ENCODE data around the gene PCMTD2. TPM values are rescaled to one million over a fixed set of nuclear protein-coding genes. Genes with fewer than 3 reads are reported as not detected.

The PCMTD2 gene
- total RNA-seq, 2 experiments from 2014 or later: 47.0 to 51.7 TPM

- Histone ChIP-seq H3K79me2 (ENCODE audit: insufficient read depth, low read depth, low read length) (no peaks in the 10 kb centered on the region), H3K27ac (ENCODE audit: low read depth, low read length, poor library complexity, severe bottlenecking) (no peak overlapping the region), H3K4me1 (ENCODE audit: insufficient read depth, low read length, poor library complexity, severe bottlenecking) (no peaks in the 10 kb centered on the region), H4K20me1 (ENCODE audit: insufficient read depth, low read length) (no peaks in the 10 kb centered on the region), H2AFZ (ENCODE audit: low read length) (no peak overlapping the region), H3K9me3 (ENCODE audit: low read length) (no peaks in the 10 kb centered on the region), H3K9me2 (ENCODE audit: insufficient read depth, low read length) (no peaks in the 10 kb centered on the region), H3K36me3 (ENCODE audit: insufficient read depth, low read length) (no peaks in the 10 kb centered on the region), H3K4me2 (ENCODE audit: low read length) (no peak overlapping the region), H3K4me3 (ENCODE audit: low read depth, low read length, poor library complexity, severe bottlenecking) (no peak overlapping the region)
- intact Hi-C loops (cut with micrococcal nuclease; ENCODE audit: unreplicated experiment): no loop called here
- TF ChIP-seq EZH2phosphoT487 (IDR thresholded peaks at IDR 0.05; ENCODE audit: borderline replicate concordance, low read depth, low read length) (no peak), CTCF (conservative IDR thresholded peaks at IDR 0.05; ENCODE audit: low read length) (no peak)
- POLR2A ChIA-PET: no interaction called here
- CTCF ChIA-PET (ENCODE audit: unreplicated experiment): no interaction called here
- BruUV-seq (replicated peaks): no TSS peak
- no peak for DNase-seq (ENCODE audit: low spot score)
Observed at GRCh38 chr20:64230461-64231145, 24.9 kb upstream of the PCMTD2 start.

GRCh38 chr20:64231621-64232550 lies 23.7 kb upstream of the PCMTD2 start:
- no peaks in the 10 kb centered on the region for H3K9me2 ChIP-seq (ENCODE audit: insufficient read depth, low read length)
- H3K4me3 ChIP-seq (ENCODE audit: low read depth, low read length, poor library complexity, severe bottlenecking): no peak overlapping the region
- intact Hi-C loops (cut with micrococcal nuclease; ENCODE audit: unreplicated experiment): no loop called here
- CTCF ChIA-PET (ENCODE audit: unreplicated experiment): no interaction called here
- no peak overlapping the region for H2AFZ ChIP-seq (ENCODE audit: low read length)
- POLR2A ChIA-PET: no interaction called here
- no TSS peak for BruUV-seq (replicated peaks)
- no peaks in the 10 kb centered on the region for H3K4me1 ChIP-seq (ENCODE audit: insufficient read depth, low read length, poor library complexity, severe bottlenecking)
- DNase-seq (ENCODE audit: low spot score): no peak
- no peak overlapping the region for H3K4me2 ChIP-seq (ENCODE audit: low read length)
- H3K9me3 ChIP-seq (ENCODE audit: low read length): no peaks in the 10 kb centered on the region
- no peak overlapping the region for H3K27ac ChIP-seq (ENCODE audit: low read depth, low read length, poor library complexity, severe bottlenecking)
- no peaks in the 10 kb centered on the region for H3K79me2 ChIP-seq (ENCODE audit: insufficient read depth, low read depth, low read length)
- no peaks in the 10 kb centered on the region for H3K36me3 ChIP-seq (ENCODE audit: insufficient read depth, low read length)
- H4K20me1 ChIP-seq (ENCODE audit: insufficient read depth, low read length): no peaks in the 10 kb centered on the region
- TF ChIP-seq EZH2phosphoT487 (IDR thresholded peaks at IDR 0.05; ENCODE audit: borderline replicate concordance, low read depth, low read length) (no peak), CTCF (conservative IDR thresholded peaks at IDR 0.05; ENCODE audit: low read length) (no peak)

- BruUV-seq (replicated peaks): no TSS peak
- H3K4me3 ChIP-seq (ENCODE audit: low read depth, low read length, poor library complexity, severe bottlenecking): no peak overlapping the region
- ChIA-PET CTCF (ENCODE audit: unreplicated experiment) (no interaction called here), POLR2A (no interaction called here)
- no peaks in the 10 kb centered on the region for H3K9me2 ChIP-seq (ENCODE audit: insufficient read depth, low read length)
- no peaks in the 10 kb centered on the region for H3K4me1 ChIP-seq (ENCODE audit: insufficient read depth, low read length, poor library complexity, severe bottlenecking)
- H2AFZ ChIP-seq (ENCODE audit: low read length): no peak overlapping the region
- H3K36me3 ChIP-seq (ENCODE audit: insufficient read depth, low read length): no peaks in the 10 kb centered on the region
- intact Hi-C loops (cut with micrococcal nuclease; ENCODE audit: unreplicated experiment): no loop called here
- no peaks in the 10 kb centered on the region for H3K9me3 ChIP-seq (ENCODE audit: low read length)
- no peaks in the 10 kb centered on the region for H3K79me2 ChIP-seq (ENCODE audit: insufficient read depth, low read depth, low read length)
- no peak overlapping the region for H3K4me2 ChIP-seq (ENCODE audit: low read length)
- TF ChIP-seq EZH2phosphoT487 (IDR thresholded peaks at IDR 0.05; ENCODE audit: borderline replicate concordance, low read depth, low read length) (no peak), CTCF (conservative IDR thresholded peaks at IDR 0.05; ENCODE audit: low read length) (no peak)
- no peak for DNase-seq (ENCODE audit: low spot score)
- no peaks in the 10 kb centered on the region for H4K20me1 ChIP-seq (ENCODE audit: insufficient read depth, low read length)
- no peak overlapping the region for H3K27ac ChIP-seq (ENCODE audit: low read depth, low read length, poor library complexity, severe bottlenecking)
Observed at GRCh38 chr20:64232794-64233193, 22.8 kb upstream of the PCMTD2 start.

All from OCI-LY7 (cell line).